ENCODE data around the gene KCNJ12.
A peak's percentile ranks its signal among the peaks of the same experiment; 100 is the strongest.
"Not testable (repeated sequence)": the region's sequence is repeated elsewhere in the genome, so short reads cannot be mapped to it uniquely, and the experiment has no call there.

KCNJ12 gene

GRCh38 chr17:21453144-21453898 is 77.2 kb downstream of the KCNJ12 start:
- no peak for DNase-seq

- DNase-seq = not testable (repeated sequence)
These were observed 77.8 kb downstream of the KCNJ12 start for GRCh38 chr17:21454006-21454405.

GRCh38 chr17:21454441-21454840 is 78.3 kb downstream of the KCNJ12 start:
- DNase-seq = no peak

- no peak for DNase-seq
These were observed 79.6 kb downstream of the KCNJ12 start for GRCh38 chr17:21455761-21456160.

GRCh38 chr17:21456449-21456848 is 80.3 kb downstream of the KCNJ12 start:
- DNase-seq = not testable (repeated sequence)

GRCh38 chr17:21457051-21458026 is 81.2 kb downstream of the KCNJ12 start:
- DNase-seq = peak; percentile 93 to 94

- DNase-seq = no peak
These were observed 81.9 kb downstream of the KCNJ12 start for GRCh38 chr17:21458054-21458453.

GRCh38 chr17:21459536-21459935 is 83.4 kb downstream of the KCNJ12 start:
- DNase-seq = no peak

GRCh38 chr17:21460358-21460757 is 84.2 kb downstream of the KCNJ12 start:
- no peak for DNase-seq

GRCh38 chr17:21462237-21462636 is 86.1 kb downstream of the KCNJ12 start:
- DNase-seq = no peak

- no peak for DNase-seq
These were observed 87.1 kb downstream of the KCNJ12 start for GRCh38 chr17:21463204-21463661.

GRCh38 chr17:21463779-21464407 is 87.7 kb downstream of the KCNJ12 start:
- no peak for DNase-seq

- DNase-seq = no peak
These were observed 88.5 kb downstream of the KCNJ12 start for GRCh38 chr17:21464611-21465021.

- DNase-seq = no peak
These were observed 90.4 kb downstream of the KCNJ12 start for GRCh38 chr17:21466550-21466949.

GRCh38 chr17:21467196-21467595 is 91.0 kb downstream of the KCNJ12 start:
- DNase-seq = no peak

- no peak for DNase-seq
These were observed 91.8 kb downstream of the KCNJ12 start for GRCh38 chr17:21467739-21468490.

Data from stimulated activated CD4-positive, alpha-beta T cell treated with anti-CD3 and anti-CD28 coated beads, Interleukin-4, amount 100 ng/mL, for 4 hours (primary cell).